SK-N-SH (cell line): Measurements from ENCODE around the gene FRRS1. TPM values are rescaled to one million over a fixed set of nuclear protein-coding genes. Genes with fewer than 3 reads are reported as not detected.

ENCODE experiments used
- CTCF ChIA-PET: fragments of 300-600, 350-600 bp; formaldehyde crosslinking; extraction: SDS; loops from one replicate; lab custom pipeline; 2021; lab: Yijun Ruan, JAX
- POLR2A ChIA-PET: fragments of 350-600 bp; sonication (Branson Sonifier 250); formaldehyde crosslinking; extraction: SDS; loops from one replicate; lab custom pipeline; 2020; ENCODE audit warnings: antibody characterized with exemption, inconsistent platforms; lab: Yijun Ruan, JAX
- DNase-seq: peaks from one replicate; pipeline ENCODE4 v3.0.0; 2012
- H2AFZ ChIP-seq: fragments of 200-600 bp; sonication (generic); 2 replicates; pipeline ENCODE4 v1.8.1; 2016; ENCODE audit warnings: antibody characterized with exemption, mild to moderate bottlenecking, low read depth
- H3F3A ChIP-seq: fragments of 200-600 bp; sonication (generic); replicated peaks from 2 replicates; pipeline ENCODE3; 2016; ENCODE audit warnings: antibody characterized with exemption, mild to moderate bottlenecking; ENCODE audit not compliant: insufficient read depth
- H3K27ac ChIP-seq, 2 experiments: fragments of 200-500 bp in 1 of 2; fragments of 200-600 bp in 1 of 2; sonication (Bioruptor generic) in 1 of 2; sonication (generic), shearing (Covaris generic) in 1 of 2; 2 replicates each; pipeline versions ENCODE4 v1.5.1 to v1.6.1; 2014 to 2016; ENCODE audit warnings: low read depth in 2 of 2, inconsistent platforms in 1 of 2, low read length in 1 of 2, mild to moderate bottlenecking in 1 of 2, mixed read lengths in 1 of 2
- H3K27me3 ChIP-seq: fragments of 200-600 bp; sonication (generic), shearing (Covaris generic); 2 replicates; pipeline ENCODE4 v1.6.1; 2016; ENCODE audit warnings: mixed run types; ENCODE audit not compliant: insufficient read depth
- H3K36me3 ChIP-seq, 2 experiments: fragments of 200-500 bp in 1 of 2; fragments of 200-600 bp in 1 of 2; sonication (Bioruptor generic) in 1 of 2; sonication (generic) in 1 of 2; replicated peaks in 1 of 2; 2 replicates each; pipeline versions ENCODE3 to v1.5.1; 2014 to 2016; ENCODE audit warnings: low read length in 1 of 2, mild to moderate bottlenecking in 1 of 2; ENCODE audit not compliant: insufficient read depth in 2 of 2, control insufficient read depth in 1 of 2
- H3K4me1 ChIP-seq, 2 experiments: fragments of 200-500 bp in 1 of 2; fragments of 200-600 bp in 1 of 2; sonication (Bioruptor generic) in 1 of 2; sonication (generic), shearing (Covaris generic) in 1 of 2; 2 replicates each; pipeline versions ENCODE4 v1.5.1 to v1.6.1; 2014 to 2016; ENCODE audit warnings: low read depth in 1 of 2, low read length in 1 of 2, mixed run types in 1 of 2; ENCODE audit not compliant: insufficient read depth in 2 of 2, control insufficient read depth in 1 of 2
- H3K4me2 ChIP-seq: fragments of 200-600 bp; sonication (generic), shearing (Covaris generic); 2 replicates; pipeline ENCODE4 v1.6.1; 2017; ENCODE audit warnings: mixed run types
- H3K4me3 ChIP-seq, 2 experiments: fragments of 200-500 bp in 1 of 2; fragments of 200-600 bp in 1 of 2; sonication (Bioruptor generic) in 1 of 2; sonication (generic), shearing (Covaris generic) in 1 of 2; 2 replicates each; pipeline versions ENCODE4 v1.5.1 to v1.8.1; 2014 to 2016; ENCODE audit warnings: low read depth in 2 of 2, inconsistent platforms in 1 of 2, low read length in 1 of 2, mild to moderate bottlenecking in 1 of 2, mixed read lengths in 1 of 2, moderate library complexity in 1 of 2
- H3K79me2 ChIP-seq: fragments of 200-600 bp; sonication (generic); 2 replicates; pipeline ENCODE4 v1.8.1; 2017; ENCODE audit warnings: mild to moderate bottlenecking; ENCODE audit not compliant: insufficient read depth
- H3K9ac ChIP-seq: fragments of 200-600 bp; sonication (generic); 2 replicates; pipeline ENCODE4 v1.6.1; 2017; ENCODE audit warnings: mixed run types
- H3K9me2 ChIP-seq: fragments of 200-600 bp; sonication (generic); 2 replicates; pipeline ENCODE4 v1.6.1; 2017; ENCODE audit warnings: mixed run types
- H3K9me3 ChIP-seq: fragments of 200-600 bp; sonication (generic); 2 replicates; pipeline ENCODE4 v1.6.1; 2017; ENCODE audit warnings: mixed run types, mild to moderate bottlenecking, moderate library complexity
- H4K20me1 ChIP-seq: fragments of 200-600 bp; sonication (generic); 2 replicates; pipeline ENCODE4 v1.6.1; 2017; ENCODE audit warnings: mild to moderate bottlenecking, mixed run types; ENCODE audit not compliant: insufficient read depth
- EP300 ChIP-seq, 2 experiments: IDR thresholded peaks; 2 replicates each; pipeline versions ENCODE4 v1.4.0 to v1.6.1; 2012; ENCODE audit warnings: borderline replicate concordance in 1 of 2, low read depth in 1 of 2, low read length in 1 of 2
- GATA2 ChIP-seq: sonication (generic); formaldehyde crosslinking; IDR thresholded peaks from 2 replicates; pipeline ENCODE4 v1.5.0; 2020; ENCODE audit warnings: mild to moderate bottlenecking, missing genetic modification reagents
- MEF2A ChIP-seq: IDR thresholded peaks from 2 replicates; pipeline ENCODE4 v1.4.0; 2012; ENCODE audit warnings: low read depth, borderline replicate concordance
- MXI1 ChIP-seq: IDR thresholded peaks from 2 replicates; pipeline ENCODE4 v1.6.1; 2012; ENCODE audit warnings: mild to moderate bottlenecking, low read depth, low read length, improper control_type of control experiment
- POLR2AphosphoS5 ChIP-seq: IDR thresholded peaks from 2 replicates; pipeline ENCODE4 v1.6.1; 2012; ENCODE audit warnings: low read depth, low read length
- TCF12 ChIP-seq: IDR thresholded peaks from 2 replicates; pipeline ENCODE4 v1.4.0; 2012
- YY1 ChIP-seq: IDR thresholded peaks from 2 replicates; pipeline ENCODE4 v1.4.0; 2012; ENCODE audit warnings: low read depth, mild to moderate bottlenecking
- WGBS: methylation state at CpG from one replicate; pipeline ENCODE4 v1.1.6; 2017; ENCODE audit warnings: low lambda C conversion rate; 5-methylcytosine and 5-hydroxymethylcytosine counted together
- polyA plus RNA-seq, 3 experiments: library from polyadenylated mRNA; depleted of rRNA; stranded (reverse); fragments of >200 nt; gene quantifications; 2 replicates each; pipeline ENCODE4 v1.2.3, GENCODE V29; 2012
- TF ChIP-seq, protein P1 (sequence below): IDR thresholded peaks from 2 replicates; pipeline ENCODE4 v1.6.1; 2012; ENCODE audit warnings: mild to moderate bottlenecking, low read depth, low read length, moderate library complexity
- TF ChIP-seq, protein P2 (sequence below): IDR thresholded peaks from 2 replicates; pipeline ENCODE4; 2012
- TF ChIP-seq, protein P3 (sequence below): fragments of 150-350 bp; IDR thresholded peaks from 2 replicates; pipeline ENCODE4 v1.6.1; 2017; ENCODE audit warnings: antibody characterized with exemption, low read length, low read depth, borderline replicate concordance
- TF ChIP-seq, protein P4 (sequence below): IDR thresholded peaks from 2 replicates; pipeline ENCODE4 v1.4.0; 2012; ENCODE audit warnings: low read depth, borderline replicate concordance

The FRRS1 gene
- polyA plus RNA-seq, 1 of the 3 experiments (the other 2 are of a cell fraction): 1.9 TPM

DNA sequence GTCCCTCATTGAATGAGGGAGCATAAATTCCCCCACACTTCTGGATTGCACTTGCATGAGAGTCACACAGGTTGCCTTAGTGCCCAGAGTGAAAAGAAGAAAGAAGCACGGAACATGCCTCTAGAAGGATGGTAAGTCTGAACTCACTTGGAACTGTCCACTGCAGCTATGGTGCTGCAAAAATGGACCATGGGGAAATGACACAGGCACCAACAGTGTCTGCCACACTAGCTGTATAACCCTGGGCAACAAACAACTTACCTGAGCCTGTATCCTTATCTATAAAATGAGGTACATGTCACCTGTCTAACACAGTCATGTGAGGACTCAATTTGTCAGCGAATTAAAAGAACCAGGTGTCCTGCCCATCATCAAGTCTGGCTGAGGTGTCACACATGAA lies 69.8 kb downstream of the FRRS1 start:
- no peak overlapping the region for H3K4me3 ChIP-seq
- no peak overlapping the region for H2AFZ ChIP-seq
- H3K4me1 ChIP-seq: no peaks in the 10 kb centered on the region
- H3K9me2 ChIP-seq: no peaks in the 10 kb centered on the region
- H3K9me3 ChIP-seq: no peaks in the 10 kb centered on the region
- CTCF ChIA-PET: interaction anchor here (1.8 to 4.0 kb wide), 2 partner anchors 11 kb away, joined by 7 to 22 read pairs; no protein-coding TSS in a partner anchor
- no peak overlapping the region for H3K9ac ChIP-seq
- TF ChIP-seq, protein P1, sequence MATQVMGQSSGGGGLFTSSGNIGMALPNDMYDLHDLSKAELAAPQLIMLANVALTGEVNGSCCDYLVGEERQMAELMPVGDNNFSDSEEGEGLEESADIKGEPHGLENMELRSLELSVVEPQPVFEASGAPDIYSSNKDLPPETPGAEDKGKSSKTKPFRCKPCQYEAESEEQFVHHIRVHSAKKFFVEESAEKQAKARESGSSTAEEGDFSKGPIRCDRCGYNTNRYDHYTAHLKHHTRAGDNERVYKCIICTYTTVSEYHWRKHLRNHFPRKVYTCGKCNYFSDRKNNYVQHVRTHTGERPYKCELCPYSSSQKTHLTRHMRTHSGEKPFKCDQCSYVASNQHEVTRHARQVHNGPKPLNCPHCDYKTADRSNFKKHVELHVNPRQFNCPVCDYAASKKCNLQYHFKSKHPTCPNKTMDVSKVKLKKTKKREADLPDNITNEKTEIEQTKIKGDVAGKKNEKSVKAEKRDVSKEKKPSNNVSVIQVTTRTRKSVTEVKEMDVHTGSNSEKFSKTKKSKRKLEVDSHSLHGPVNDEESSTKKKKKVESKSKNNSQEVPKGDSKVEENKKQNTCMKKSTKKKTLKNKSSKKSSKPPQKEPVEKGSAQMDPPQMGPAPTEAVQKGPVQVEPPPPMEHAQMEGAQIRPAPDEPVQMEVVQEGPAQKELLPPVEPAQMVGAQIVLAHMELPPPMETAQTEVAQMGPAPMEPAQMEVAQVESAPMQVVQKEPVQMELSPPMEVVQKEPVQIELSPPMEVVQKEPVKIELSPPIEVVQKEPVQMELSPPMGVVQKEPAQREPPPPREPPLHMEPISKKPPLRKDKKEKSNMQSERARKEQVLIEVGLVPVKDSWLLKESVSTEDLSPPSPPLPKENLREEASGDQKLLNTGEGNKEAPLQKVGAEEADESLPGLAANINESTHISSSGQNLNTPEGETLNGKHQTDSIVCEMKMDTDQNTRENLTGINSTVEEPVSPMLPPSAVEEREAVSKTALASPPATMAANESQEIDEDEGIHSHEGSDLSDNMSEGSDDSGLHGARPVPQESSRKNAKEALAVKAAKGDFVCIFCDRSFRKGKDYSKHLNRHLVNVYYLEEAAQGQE: peak; percentile 87
- TF ChIP-seq YY1: no peak
- no peak overlapping the region for H3K4me2 ChIP-seq
- no peaks in the 10 kb centered on the region for H3K27me3 ChIP-seq
- no peak overlapping the region for H3K27ac ChIP-seq
- peaks cover 4% of the 10 kb centered on the region for H3F3A ChIP-seq
- no peaks in the 10 kb centered on the region for H4K20me1 ChIP-seq
- POLR2A ChIA-PET: no interaction called here
- peaks cover 0 to 11% of the 10 kb centered on the region in 2 experiments for H3K36me3 ChIP-seq
- no peak for DNase-seq
- no peaks in the 10 kb centered on the region for H3K79me2 ChIP-seq
- WGBS: 58% methylated on average over 2 of the region's 2 CpGs

DNA sequence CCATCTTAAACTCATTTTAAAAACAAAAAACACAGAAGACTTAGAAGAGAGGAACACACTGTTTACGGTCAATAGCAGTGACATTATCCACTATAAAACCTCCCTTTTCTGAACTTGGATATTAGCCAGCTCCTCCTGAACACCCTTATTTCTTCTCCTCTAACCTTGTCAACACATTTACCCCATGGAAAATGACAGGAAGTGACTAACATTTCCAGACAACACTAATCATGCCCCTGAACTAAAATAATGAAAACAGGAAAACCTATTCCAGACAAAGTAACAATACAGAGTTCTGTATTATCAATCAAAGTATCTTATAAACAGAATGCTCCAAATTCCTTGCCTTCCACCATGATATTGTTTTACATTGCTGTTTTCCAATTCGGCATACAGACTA lies 75.3 kb downstream of the FRRS1 start:
- Histone ChIP-seq H3K27me3 (no peaks in the 10 kb centered on the region), H3K36me3 (peaks cover 0 to 48% of the 10 kb centered on the region in 2 experiments), H3K79me2 (no peaks in the 10 kb centered on the region), H3K27ac (no peak overlapping the region), H3K9ac (no peak overlapping the region), H2AFZ (no peak overlapping the region), H4K20me1 (no peaks in the 10 kb centered on the region), H3K9me3 (no peaks in the 10 kb centered on the region), H3K4me1 (no peaks in the 10 kb centered on the region; a peak in 2 of 4 replicates), H3K4me2 (no peak overlapping the region), H3K9me2 (no peaks in the 10 kb centered on the region), H3K4me3 (no peak overlapping the region), H3F3A (peaks cover 4% of the 10 kb centered on the region)
- POLR2A ChIA-PET: no interaction called here
- WGBS: 84% methylated on average over 2 of the region's 2 CpGs
- no peak for DNase-seq
- CTCF ChIA-PET: interaction anchor here (1.0 to 1.8 kb wide), 2 partner anchors 16 to 164 kb away, joined by 3 to 6 read pairs; no protein-coding TSS in a partner anchor
- TF ChIP-seq GATA2 (no peak), MXI1 (no peak), EP300 (IDR thresholded peaks at IDR 0.05; ENCODE audit: borderline replicate concordance in 1 of 2, low read depth in 1 of 2, low read length in 1 of 2) (no peak), POLR2AphosphoS5 (no peak), TCF12 (peak; percentile 37), MEF2A (no peak)
- TF ChIP-seq, protein P2, sequence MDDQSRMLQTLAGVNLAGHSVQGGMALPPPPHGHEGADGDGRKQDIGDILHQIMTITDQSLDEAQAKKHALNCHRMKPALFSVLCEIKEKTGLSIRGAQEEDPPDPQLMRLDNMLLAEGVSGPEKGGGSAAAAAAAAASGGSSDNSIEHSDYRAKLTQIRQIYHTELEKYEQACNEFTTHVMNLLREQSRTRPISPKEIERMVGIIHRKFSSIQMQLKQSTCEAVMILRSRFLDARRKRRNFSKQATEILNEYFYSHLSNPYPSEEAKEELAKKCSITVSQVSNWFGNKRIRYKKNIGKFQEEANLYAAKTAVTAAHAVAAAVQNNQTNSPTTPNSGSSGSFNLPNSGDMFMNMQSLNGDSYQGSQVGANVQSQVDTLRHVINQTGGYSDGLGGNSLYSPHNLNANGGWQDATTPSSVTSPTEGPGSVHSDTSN: peak; percentile 30; the same call in 1 of the 2 replicates
- TF ChIP-seq, protein P3, sequence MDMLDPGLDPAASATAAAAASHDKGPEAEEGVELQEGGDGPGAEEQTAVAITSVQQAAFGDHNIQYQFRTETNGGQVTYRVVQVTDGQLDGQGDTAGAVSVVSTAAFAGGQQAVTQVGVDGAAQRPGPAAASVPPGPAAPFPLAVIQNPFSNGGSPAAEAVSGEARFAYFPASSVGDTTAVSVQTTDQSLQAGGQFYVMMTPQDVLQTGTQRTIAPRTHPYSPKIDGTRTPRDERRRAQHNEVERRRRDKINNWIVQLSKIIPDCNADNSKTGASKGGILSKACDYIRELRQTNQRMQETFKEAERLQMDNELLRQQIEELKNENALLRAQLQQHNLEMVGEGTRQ: no peak
- TF ChIP-seq, protein P4, sequence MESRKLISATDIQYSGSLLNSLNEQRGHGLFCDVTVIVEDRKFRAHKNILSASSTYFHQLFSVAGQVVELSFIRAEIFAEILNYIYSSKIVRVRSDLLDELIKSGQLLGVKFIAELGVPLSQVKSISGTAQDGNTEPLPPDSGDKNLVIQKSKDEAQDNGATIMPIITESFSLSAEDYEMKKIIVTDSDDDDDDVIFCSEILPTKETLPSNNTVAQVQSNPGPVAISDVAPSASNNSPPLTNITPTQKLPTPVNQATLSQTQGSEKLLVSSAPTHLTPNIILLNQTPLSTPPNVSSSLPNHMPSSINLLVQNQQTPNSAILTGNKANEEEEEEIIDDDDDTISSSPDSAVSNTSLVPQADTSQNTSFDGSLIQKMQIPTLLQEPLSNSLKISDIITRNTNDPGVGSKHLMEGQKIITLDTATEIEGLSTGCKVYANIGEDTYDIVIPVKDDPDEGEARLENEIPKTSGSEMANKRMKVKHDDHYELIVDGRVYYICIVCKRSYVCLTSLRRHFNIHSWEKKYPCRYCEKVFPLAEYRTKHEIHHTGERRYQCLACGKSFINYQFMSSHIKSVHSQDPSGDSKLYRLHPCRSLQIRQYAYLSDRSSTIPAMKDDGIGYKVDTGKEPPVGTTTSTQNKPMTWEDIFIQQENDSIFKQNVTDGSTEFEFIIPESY: no peak
- TF ChIP-seq, all 33 proteins: peak for 2
